ENCODE data around the gene PSMA6.
"Not testable (repeated sequence)": the region's sequence is repeated elsewhere in the genome, so short reads cannot be mapped to it uniquely, and the experiment has no call there.

The PSMA6 gene

GRCh38 chr14:35285168-35286002, 6.8 kb upstream of the PSMA6 start:
- DNase-seq (ENCODE audit: low spot score) = no peak

GRCh38 chr14:35286003-35286600, 6.1 kb upstream of the PSMA6 start:
- no peak for DNase-seq (ENCODE audit: low spot score)

- no peak for DNase-seq (ENCODE audit: low spot score)
These were observed 5.5 kb upstream of the PSMA6 start for GRCh38 chr14:35286707-35287106.

- DNase-seq (ENCODE audit: low spot score) = no peak
These were observed 4.7 kb upstream of the PSMA6 start for GRCh38 chr14:35287431-35288013.

- DNase-seq (ENCODE audit: low spot score) = no peak
These were observed 2.6 kb upstream of the PSMA6 start for GRCh38 chr14:35289623-35290022.

GRCh38 chr14:35292770-35293561, 784 bp downstream of the PSMA6 start:
- no peak for DNase-seq (ENCODE audit: low spot score)

- DNase-seq (ENCODE audit: low spot score) = no peak
These were observed 3.6 kb downstream of the PSMA6 start for GRCh38 chr14:35295845-35296161.

GRCh38 chr14:35296545-35296944, 4.4 kb downstream of the PSMA6 start:
- no peak for DNase-seq (ENCODE audit: low spot score)

GRCh38 chr14:35297706-35298105, 5.5 kb downstream of the PSMA6 start:
- DNase-seq (ENCODE audit: low spot score) = no peak

- no peak for DNase-seq (ENCODE audit: low spot score)
These were observed 6.2 kb downstream of the PSMA6 start for GRCh38 chr14:35298351-35298750.

GRCh38 chr14:35299708-35300107, 7.5 kb downstream of the PSMA6 start:
- DNase-seq (ENCODE audit: low spot score) = no peak

GRCh38 chr14:35300228-35300627, 8.0 kb downstream of the PSMA6 start:
- DNase-seq (ENCODE audit: low spot score) = no peak

- not testable (repeated sequence) for DNase-seq (ENCODE audit: low spot score)
These were observed 9.2 kb downstream of the PSMA6 start for GRCh38 chr14:35301334-35301733.

GRCh38 chr14:35301735-35302528, 9.8 kb downstream of the PSMA6 start:
- no peak for DNase-seq (ENCODE audit: low spot score)

- no peak for DNase-seq (ENCODE audit: low spot score)
These were observed 11.2 kb downstream of the PSMA6 start for GRCh38 chr14:35303149-35303935.

GRCh38 chr14:35304812-35305462, 12.8 kb downstream of the PSMA6 start:
- no peak for DNase-seq (ENCODE audit: low spot score)

- DNase-seq (ENCODE audit: low spot score) = no peak
These were observed 13.5 kb downstream of the PSMA6 start for GRCh38 chr14:35305633-35306032.

GRCh38 chr14:35306114-35306513, 13.9 kb downstream of the PSMA6 start:
- no peak for DNase-seq (ENCODE audit: low spot score)

GRCh38 chr14:35317820-35318219, 25.6 kb downstream of the PSMA6 start:
- no peak for DNase-seq (ENCODE audit: low spot score)

GRCh38 chr14:35319509-35319908, 27.3 kb downstream of the PSMA6 start:
- no peak for DNase-seq (ENCODE audit: low spot score)

GRCh38 chr14:35320472-35320871, 28.3 kb downstream of the PSMA6 start:
- DNase-seq (ENCODE audit: low spot score) = no peak

All from hepatic stellate cell (primary cell).